Renal pelvis (tissue), 4 donors: ENCODE measurements around the gene SCRG1. TPM values are rescaled to one million over a fixed set of nuclear protein-coding genes. Genes with fewer than 3 reads are reported as not detected.

Source experiments
- DNase-seq: peaks from one replicate; pipeline ENCODE4 v3.0.0-alpha.2; 2013
- polyA plus RNA-seq, 3 donors: library from polyadenylated mRNA; unstranded; fragments of 120-200 nt; gene quantifications; one replicate each; pipeline ENCODE4 v1.2.1, GENCODE V29; 2013; ENCODE audit not compliant: insufficient read length in 3 of 3

The SCRG1 gene
- polyA plus RNA-seq, 3 donors, result 0.30 to 0.53 (median 0.39) TPM

- DNase-seq, result no peak
Measured at GRCh38 chr4:173414456-173414855, 15.5 kb upstream of the SCRG1 start.

- DNase-seq, result no peak
Measured at GRCh38 chr4:173413036-173413435, 14.1 kb upstream of the SCRG1 start.

- no peak for DNase-seq
Measured at GRCh38 chr4:173411106-173411693, 12.3 kb upstream of the SCRG1 start.

- peak; percentile 4 for DNase-seq
Measured at GRCh38 chr4:173410079-173410478, 11.2 kb upstream of the SCRG1 start.

- DNase-seq, result no peak
Measured at GRCh38 chr4:173405840-173406606, 7.1 kb upstream of the SCRG1 start.

GRCh38 chr4:173404296-173404865, 5.5 kb upstream of the SCRG1 start:
- DNase-seq, result no peak

- no peak for DNase-seq
Measured at GRCh38 chr4:173403051-173403450, 4.1 kb upstream of the SCRG1 start.

- DNase-seq, result no peak
Measured at GRCh38 chr4:173401063-173401462, 2.1 kb upstream of the SCRG1 start.

GRCh38 chr4:173398220-173398619, 696 bp downstream of the SCRG1 start:
- no peak for DNase-seq

GRCh38 chr4:173397604-173398003, 1.3 kb downstream of the SCRG1 start:
- no peak for DNase-seq

GRCh38 chr4:173391701-173392100, 7.2 kb downstream of the SCRG1 start:
- no peak for DNase-seq

- DNase-seq, result no peak
Measured at GRCh38 chr4:173386751-173387150, 12.2 kb downstream of the SCRG1 start.

- no peak for DNase-seq
Measured at GRCh38 chr4:173382349-173382748, 16.6 kb downstream of the SCRG1 start.

- DNase-seq, result no peak
Measured at GRCh38 chr4:173381610-173382009, 17.3 kb downstream of the SCRG1 start.

GRCh38 chr4:173380987-173381386, 17.9 kb downstream of the SCRG1 start:
- DNase-seq, result no peak

- DNase-seq, result no peak
Measured at GRCh38 chr4:173379929-173380328, 19.0 kb downstream of the SCRG1 start.

- DNase-seq, result no peak
Measured at GRCh38 chr4:173374588-173374987, 24.3 kb downstream of the SCRG1 start.

GRCh38 chr4:173371292-173372192, 27.4 kb downstream of the SCRG1 start:
- peak; percentile 65 for DNase-seq

GRCh38 chr4:173370477-173371291, 28.2 kb downstream of the SCRG1 start, which contains the start of gene SAP30:
Gene SAP30 (plus strand): TSS chr4:173370954. CDS start chr4:173371183, 229 bp downstream.
- peak; percentile 99 for DNase-seq

GRCh38 chr4:173370130-173370476, 28.8 kb downstream of the SCRG1 start:
- no peak for DNase-seq

- DNase-seq, result no peak
Measured at GRCh38 chr4:173367946-173368345, 31.0 kb downstream of the SCRG1 start.
